Endothelial cell (in vitro differentiated cells): ENCODE results near the gene RAET1E. TPM values are rescaled to one million over a fixed set of nuclear protein-coding genes. Genes with fewer than 3 reads are reported as not detected.

ENCODE experiments used
- DNase-seq: peaks from one replicate; pipeline ENCODE4 v3.0.0; 2021; ENCODE audit warnings: low spot score
- H3K27ac Mint-ChIP-seq: one replicate; pipeline ENCODE4 v1.8.0; 2021; ENCODE audit warnings: mixed read lengths, inconsistent platforms; ENCODE audit not compliant: unreplicated experiment
- H3K27me3 Mint-ChIP-seq: one replicate; pipeline ENCODE4 v1.8.0; 2021; ENCODE audit warnings: mild to moderate bottlenecking, moderate library complexity, mixed read lengths, inconsistent platforms; ENCODE audit not compliant: unreplicated experiment
- H3K36me3 Mint-ChIP-seq: one replicate; pipeline ENCODE4 v1.8.0; 2021; ENCODE audit warnings: mild to moderate bottlenecking, low read depth, mixed read lengths, inconsistent platforms; ENCODE audit not compliant: unreplicated experiment
- H3K4me1 Mint-ChIP-seq: one replicate; pipeline ENCODE4 v1.8.0; 2021; ENCODE audit warnings: mild to moderate bottlenecking, mixed read lengths, inconsistent platforms; ENCODE audit not compliant: unreplicated experiment
- H3K4me3 Mint-ChIP-seq: one replicate; pipeline ENCODE4 v1.8.0; 2021; ENCODE audit warnings: mild to moderate bottlenecking, mixed read lengths, inconsistent platforms; ENCODE audit not compliant: unreplicated experiment
- H3K9me3 Mint-ChIP-seq: one replicate; pipeline ENCODE4 v1.8.0; 2021; ENCODE audit warnings: mixed read lengths, inconsistent platforms; ENCODE audit not compliant: unreplicated experiment
- total RNA-seq: library from RNA; stranded (reverse); fragmentation: NEBNext Ultra II Directional; extraction: Animal tissue kit (Norgen Biotek cat#: 25700); gene quantifications from one replicate; pipeline ENCODE4 v1.2.1, GENCODE V29; 2021; ENCODE audit not compliant: unreplicated experiment
- TF ChIP-seq, protein P1 (sequence below): fragments of 200-600 bp; sonication (generic); IDR thresholded peaks from one replicate; pipeline ENCODE4 v1.5.0; 2021; ENCODE audit warnings: antibody characterized with exemption; ENCODE audit not compliant: unreplicated experiment

The RAET1E gene
- total RNA-seq, 1 donor from 2014 or later: 0.28 TPM

DNA sequence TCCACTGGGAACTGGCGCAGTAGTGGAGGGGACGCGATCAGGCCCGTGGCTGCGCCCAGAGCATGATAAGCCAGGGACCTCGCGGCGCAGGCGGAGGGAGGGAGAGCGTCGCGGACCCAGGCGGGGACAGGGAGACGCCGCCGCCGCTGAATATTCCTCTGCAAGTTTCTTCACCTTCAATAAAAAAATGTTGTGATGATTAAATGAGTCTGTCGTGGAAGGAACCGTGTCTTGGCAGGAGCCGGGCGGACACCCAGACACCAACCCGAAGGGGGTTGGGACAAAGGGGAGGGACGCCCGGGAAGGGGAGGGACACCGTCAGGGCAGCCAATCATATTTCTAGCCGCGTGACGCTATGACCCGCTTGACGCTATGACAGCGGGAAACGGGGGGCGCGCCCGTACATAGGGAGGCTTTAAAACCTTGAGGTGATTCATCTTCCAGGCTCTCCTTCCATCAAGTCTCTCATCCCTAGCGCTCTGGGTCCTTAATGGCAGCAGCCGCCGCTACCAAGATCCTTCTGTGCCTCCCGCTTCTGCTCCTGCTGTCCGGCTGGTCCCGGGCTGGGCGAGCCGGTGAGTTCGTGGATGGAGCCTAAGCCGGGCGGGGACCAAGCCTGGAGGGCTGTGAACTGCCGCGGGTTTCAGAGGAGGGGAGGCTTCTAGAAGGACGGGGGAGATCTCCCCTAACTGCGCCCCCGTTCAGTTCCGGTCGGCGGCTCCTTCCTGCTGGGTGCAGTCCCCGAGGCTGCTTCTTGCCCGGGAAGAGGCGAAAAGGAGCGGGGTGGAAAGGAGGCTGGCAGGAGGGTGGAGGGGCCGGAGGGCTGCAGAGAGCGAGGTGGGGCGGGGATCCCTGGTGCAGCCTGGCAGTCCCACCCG, 43.9 kb upstream of the RAET1E start, which contains the start of gene ULBP2:
TSS of gene ULBP2 (plus strand) at position 432 of the 878 bp plus-strand sequence. CDS start at position 491, 59 bp downstream.
- H3K27me3 Mint-ChIP-seq: peaks cover 29% of the 10 kb centered on the region
- peaks cover 14% of the 10 kb centered on the region for H3K4me1 Mint-ChIP-seq
- TF ChIP-seq, protein P1, sequence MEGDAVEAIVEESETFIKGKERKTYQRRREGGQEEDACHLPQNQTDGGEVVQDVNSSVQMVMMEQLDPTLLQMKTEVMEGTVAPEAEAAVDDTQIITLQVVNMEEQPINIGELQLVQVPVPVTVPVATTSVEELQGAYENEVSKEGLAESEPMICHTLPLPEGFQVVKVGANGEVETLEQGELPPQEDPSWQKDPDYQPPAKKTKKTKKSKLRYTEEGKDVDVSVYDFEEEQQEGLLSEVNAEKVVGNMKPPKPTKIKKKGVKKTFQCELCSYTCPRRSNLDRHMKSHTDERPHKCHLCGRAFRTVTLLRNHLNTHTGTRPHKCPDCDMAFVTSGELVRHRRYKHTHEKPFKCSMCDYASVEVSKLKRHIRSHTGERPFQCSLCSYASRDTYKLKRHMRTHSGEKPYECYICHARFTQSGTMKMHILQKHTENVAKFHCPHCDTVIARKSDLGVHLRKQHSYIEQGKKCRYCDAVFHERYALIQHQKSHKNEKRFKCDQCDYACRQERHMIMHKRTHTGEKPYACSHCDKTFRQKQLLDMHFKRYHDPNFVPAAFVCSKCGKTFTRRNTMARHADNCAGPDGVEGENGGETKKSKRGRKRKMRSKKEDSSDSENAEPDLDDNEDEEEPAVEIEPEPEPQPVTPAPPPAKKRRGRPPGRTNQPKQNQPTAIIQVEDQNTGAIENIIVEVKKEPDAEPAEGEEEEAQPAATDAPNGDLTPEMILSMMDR: no peak
- DNase-seq: peak; percentile 77
- peak within 1 kb of the TSS; percentile 77 for H3K27ac Mint-ChIP-seq
- H3K4me3 Mint-ChIP-seq: peak within 1 kb of the TSS; percentile 91
- H3K36me3 Mint-ChIP-seq: peaks cover 7% of the 10 kb centered on the region
- no peaks in the 10 kb centered on the region for H3K9me3 Mint-ChIP-seq

DNA sequence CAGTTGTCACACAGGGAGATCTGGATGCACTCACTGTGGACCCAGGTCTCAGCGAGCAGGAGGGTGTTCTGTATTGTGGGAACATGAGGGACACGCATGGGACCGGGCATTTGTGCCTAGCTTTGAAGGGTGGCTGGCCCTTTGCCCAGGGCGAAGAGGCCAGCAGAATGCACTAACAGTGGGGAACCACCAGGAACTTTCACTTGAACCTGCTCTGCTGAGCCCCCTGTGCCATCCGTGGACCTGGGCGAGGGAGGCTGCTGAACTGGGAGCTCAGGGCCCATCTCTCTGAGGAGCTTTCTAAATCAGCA, 42.7 kb upstream of the RAET1E start:
- Mint-ChIP-seq H3K4me1 (peaks cover 14% of the 10 kb centered on the region), H3K27me3 (peaks cover 34% of the 10 kb centered on the region), H3K9me3 (no peaks in the 10 kb centered on the region), H3K27ac (no peak overlapping the region), H3K36me3 (no peaks in the 10 kb centered on the region), H3K4me3 (peak overlapping the region; percentile 37)
- TF ChIP-seq, protein P1: no peak
- no peak for DNase-seq

DNA sequence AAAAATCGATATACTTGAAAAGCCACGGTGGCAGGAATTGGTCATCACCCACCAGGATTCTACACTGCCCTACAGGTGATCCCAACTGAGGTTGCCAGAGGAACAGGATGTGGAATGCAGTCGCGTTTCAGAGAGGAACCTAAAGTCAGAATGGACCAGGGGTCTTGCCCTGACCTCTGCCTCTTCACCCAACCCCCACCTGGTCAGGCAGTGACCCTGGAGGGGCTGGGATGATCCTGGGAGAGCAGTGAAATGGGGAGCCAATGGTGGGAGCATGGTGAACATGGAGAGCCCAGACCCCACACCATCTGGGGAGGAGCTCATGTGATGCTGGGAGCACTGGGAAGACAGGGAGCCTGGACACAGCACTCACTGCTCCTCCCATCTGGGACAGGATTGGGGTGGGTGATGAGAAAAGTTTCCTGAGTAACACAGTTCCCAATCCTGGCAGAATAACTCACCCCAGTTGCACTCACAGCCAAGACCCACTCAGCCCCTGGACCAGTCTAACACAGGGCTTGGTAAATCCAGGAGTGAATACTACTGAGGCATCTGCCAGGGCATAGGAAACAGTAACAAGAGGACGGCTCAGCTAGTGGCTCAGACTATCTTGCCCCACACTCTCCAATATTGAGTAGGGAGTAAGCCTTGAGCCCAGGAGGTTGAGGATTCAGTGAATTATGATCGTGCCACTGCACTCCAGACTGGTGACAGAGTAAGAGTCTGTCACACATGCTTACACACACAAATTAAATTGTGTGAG, 42.2 kb upstream of the RAET1E start:
- H3K27ac Mint-ChIP-seq: no peak overlapping the region
- TF ChIP-seq, protein P1: no peak

DNA sequence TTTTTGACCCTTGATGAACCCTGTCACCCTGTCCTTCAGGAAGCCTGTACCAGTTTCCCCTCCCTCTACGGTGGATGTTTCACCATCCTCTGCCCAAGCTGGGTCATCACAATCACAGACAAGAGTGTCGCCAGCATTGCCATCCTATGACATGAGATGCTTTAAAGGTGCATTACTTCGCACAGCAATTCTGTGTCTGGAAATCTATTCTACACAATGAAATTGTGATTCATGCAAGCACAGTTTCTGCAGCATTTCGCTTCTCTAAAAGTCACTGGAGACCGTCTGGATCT, 41.4 kb upstream of the RAET1E start:
- Mint-ChIP-seq H3K4me1 (peaks cover 14% of the 10 kb centered on the region), H3K27me3 (peaks cover 43% of the 10 kb centered on the region), H3K36me3 (no peaks in the 10 kb centered on the region), H3K4me3 (peak overlapping the region; percentile 86), H3K27ac (peak overlapping the region; percentile 16), H3K9me3 (no peaks in the 10 kb centered on the region)
- no peak for DNase-seq
- TF ChIP-seq, protein P1: no peak

More for the DNA sequence above, 42.2 kb upstream of the RAET1E start:
- H3K36me3 Mint-ChIP-seq: no peaks in the 10 kb centered on the region
- H3K4me3 Mint-ChIP-seq: peak overlapping the region; percentile 37
- peaks cover 38% of the 10 kb centered on the region for H3K27me3 Mint-ChIP-seq
- peaks cover 14% of the 10 kb centered on the region for H3K4me1 Mint-ChIP-seq
- no peaks in the 10 kb centered on the region for H3K9me3 Mint-ChIP-seq
- DNase-seq: no peak
